GM18508 (cell line): ENCODE results near the gene EZR.

Source experiments
- ATAC-seq: cut with Tn5 transposase; IDR thresholded peaks from one replicate; pipeline ENCODE4 v1.9.1; 2021; ENCODE audit warnings: moderate number of reproducible peaks; ENCODE audit not compliant: insufficient read depth, unreplicated experiment

Gene EZR

DNA sequence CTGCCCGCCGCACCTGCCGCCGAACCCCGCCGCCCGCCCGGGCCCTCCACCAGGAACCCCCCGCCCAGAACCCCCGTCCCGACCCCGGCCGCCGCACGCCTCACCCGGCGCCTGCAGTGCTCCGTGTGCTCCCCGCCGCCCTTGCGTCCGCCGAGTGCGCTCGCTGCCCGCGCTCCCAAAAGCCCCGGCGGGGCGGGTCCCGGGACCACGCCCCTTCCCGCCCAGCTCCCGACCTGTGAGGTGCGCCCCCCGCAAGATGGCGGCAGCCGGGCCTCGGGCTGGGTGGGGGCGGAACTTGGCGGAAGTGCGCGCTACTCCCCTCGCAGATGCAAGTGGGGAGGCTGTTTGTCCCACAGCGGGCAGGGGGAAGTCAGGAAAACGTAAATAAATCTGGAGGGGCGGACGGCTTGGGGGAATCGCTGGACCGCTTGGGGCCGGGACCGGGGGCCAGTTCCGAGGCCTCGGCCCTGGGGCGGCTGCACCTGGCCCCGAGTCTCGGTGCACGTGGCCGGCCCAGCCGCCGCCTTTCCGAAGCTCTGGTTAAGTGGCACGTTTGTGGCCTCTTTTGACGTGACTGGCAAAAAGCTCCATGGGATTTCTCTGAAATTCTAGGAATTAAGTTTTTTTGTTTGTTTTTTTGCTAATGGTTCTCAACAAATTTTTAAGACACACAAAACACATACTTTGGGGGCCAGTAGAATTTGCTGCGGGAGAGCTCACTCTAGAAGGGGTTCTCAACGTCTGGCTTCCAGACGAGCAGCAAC is at the start of gene EZR:
EZR (minus strand) TSS at position 156 of the 764 bp plus-strand sequence. CDS start 1,275 bp downstream, outside the sequence.
- no peak for ATAC-seq

- no peak for ATAC-seq
Measured at GRCh38 chr6:158868122-158868480, 48.9 kb upstream of the EZR start.

DNA sequence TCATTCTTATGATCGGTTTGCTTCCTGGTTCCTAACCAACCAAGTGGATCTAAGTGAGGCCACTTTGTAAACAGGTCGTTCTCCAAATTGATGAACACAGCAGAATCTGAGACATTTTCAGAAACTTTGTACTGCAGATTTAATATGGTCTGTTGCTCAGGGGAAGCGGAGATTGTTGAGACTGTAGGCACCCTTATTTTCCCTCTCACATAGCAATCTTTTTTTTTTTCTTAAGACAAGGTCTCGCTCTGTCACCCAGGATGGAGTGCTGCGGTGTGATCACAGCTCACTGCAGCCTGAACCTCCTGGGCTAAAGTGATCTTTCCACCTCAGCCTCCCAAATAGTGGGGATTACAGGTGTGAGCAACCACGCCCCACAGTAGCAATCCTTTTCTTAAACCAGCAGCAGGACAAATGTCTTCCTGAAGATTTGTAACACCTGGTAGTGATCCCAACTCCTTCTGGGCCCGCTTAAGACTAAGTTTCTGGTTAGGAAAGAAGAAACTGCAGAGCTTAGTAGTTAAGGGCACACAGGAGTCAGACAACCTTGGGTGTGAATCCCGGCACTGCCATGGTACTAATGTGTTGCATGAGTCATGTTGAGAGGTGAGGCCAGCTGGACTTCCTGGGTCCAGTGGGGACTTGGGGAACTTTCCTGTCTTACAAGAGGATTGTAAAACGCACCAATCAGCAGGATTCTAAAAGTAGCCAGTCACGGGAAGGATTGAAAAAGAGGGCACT is 48.4 kb upstream of the EZR start:
- ATAC-seq, result no peak

DNA sequence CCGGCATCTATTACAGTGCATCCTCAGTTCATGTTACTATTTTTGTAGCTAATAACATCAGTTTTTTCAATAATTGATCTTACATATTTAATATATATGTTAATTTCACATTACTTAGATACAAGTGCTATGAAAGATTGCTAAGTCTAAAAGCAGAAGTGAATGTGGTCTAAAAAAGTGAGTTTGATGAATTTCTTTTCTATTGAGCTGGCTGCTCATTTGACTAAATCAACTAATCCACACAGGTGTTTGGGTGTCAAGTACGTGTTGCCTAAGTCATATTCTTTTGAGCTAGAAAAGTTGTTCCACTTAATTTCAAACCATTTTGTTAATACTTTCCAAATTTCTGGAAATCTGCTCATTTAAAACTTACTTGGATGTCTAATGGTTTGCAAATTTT is 46.6 kb upstream of the EZR start:
- no peak for ATAC-seq

GRCh38 chr6:158863646-158864045 is 44.5 kb upstream of the EZR start:
- no peak for ATAC-seq

- no peak for ATAC-seq
Measured at GRCh38 chr6:158861686-158862381, 42.7 kb upstream of the EZR start.

- no peak for ATAC-seq
Measured at GRCh38 chr6:158860279-158860865, 41.2 kb upstream of the EZR start.

GRCh38 chr6:158856261-158856660 is 37.1 kb upstream of the EZR start:
- ATAC-seq, result no peak

DNA sequence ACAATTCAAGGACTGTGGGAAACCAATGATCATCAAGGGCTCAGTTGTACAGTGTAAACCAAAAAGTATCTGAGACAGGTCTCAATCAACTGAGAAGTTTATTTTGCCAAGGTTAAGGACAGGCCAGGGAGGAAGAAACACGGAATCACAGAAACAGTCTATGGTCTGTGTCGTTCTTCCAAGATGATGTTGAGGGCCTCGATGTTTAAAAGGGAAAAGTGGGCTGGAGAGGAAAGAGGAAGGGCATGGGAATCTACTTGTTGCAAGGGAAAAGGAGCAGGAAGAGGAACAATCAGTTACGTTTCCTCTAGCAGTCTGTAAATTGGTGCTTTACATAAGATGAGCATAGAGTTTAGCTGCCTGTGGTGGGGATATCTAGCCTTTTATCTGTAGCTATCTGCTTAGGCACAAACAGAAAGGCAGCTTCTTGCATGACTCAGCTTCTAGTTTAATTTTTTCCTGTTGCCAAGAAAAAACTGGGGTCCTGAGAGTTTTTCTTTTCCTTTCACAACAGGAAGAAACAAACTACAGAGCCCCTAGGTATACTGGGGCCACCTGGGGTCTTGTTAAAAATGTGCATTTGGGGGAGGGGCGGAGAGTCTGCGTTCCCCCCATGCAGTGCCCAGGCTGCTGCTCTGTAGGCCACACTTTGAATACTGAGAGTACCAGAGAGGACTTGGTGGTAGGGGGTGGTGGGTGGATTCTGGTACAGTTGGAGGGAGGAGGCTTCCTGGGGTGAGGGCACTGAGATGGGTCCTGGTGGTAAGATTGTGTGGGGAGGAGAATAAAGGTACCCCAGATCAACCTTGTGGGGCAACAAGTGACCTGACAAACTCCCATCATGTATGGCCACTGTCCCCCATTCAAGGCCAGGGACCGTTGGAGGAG is 35.3 kb upstream of the EZR start:
- no peak for ATAC-seq

DNA sequence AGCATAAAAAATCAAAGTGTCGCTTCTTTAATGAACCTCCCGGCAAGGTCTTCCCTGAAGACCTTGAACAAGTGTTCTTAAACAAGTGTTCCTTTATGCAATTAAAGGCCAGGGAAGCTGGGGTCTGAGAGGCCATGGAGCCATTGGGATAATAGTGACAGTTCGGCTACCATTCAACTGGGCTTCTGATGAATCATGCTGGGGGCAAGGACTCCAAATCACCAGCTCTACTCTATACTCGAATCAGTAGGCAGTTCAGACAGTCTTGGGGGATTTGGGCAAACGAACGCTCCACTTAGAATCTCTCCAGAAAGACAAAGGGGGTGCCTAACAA is 34.7 kb upstream of the EZR start:
- no peak for ATAC-seq

DNA sequence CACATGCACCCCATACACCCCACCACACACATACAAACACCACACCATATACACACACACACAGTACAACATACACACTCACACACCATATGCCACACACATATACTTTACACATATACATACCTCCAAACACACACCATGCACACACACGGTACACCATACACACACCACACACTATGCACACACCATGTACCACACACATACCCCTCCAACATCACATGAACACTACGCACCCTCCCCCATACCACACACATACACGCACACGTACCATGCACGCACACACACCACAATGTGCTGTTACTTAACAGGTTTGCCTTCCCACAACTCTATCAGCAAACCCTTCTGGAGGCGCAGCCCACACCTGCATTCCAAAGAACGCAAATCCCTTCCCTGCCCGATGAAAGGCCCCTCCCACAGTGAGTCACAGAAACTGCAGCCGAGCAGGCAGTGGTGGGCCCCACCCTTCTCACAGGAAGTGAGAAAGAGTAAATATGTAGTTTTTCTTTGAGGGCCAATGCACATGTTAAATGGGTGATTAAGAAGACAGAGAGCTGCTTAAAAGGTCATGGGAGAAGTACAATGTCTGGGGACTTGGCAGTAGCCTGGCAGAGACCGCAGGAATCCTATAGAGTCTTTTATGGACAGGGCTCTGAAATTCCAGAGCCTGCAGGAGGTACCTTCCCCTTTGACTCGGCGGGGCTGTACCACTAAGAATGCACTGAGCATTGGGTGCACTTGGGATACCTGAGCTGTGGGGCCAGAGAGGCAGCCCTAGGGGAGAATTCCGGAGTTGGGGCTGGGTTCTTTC is 34.1 kb upstream of the EZR start:
- peak; percentile 69 for ATAC-seq

GRCh38 chr6:158852312-158853071 is 33.3 kb upstream of the EZR start:
- ATAC-seq, result no peak

DNA sequence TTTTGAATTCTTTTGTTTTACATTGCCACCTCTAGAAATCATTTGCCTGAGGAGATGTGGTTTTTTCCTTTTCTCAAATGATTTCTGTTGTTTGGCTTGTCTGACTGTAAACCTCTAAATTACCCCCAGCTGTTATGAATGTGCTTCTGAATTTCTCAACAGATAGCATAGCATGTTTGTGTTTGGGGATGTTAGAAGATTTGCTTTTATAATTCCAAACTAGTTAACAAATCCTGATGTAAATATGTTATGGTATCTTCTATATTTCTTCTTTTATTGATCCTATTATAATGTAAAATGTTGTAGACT is 31.6 kb upstream of the EZR start:
- ATAC-seq, result no peak

- no peak for ATAC-seq
Measured at GRCh38 chr6:158849899-158850806, 31.0 kb upstream of the EZR start.

- no peak for ATAC-seq
Measured at GRCh38 chr6:158848490-158848895, 29.3 kb upstream of the EZR start.

- no peak for ATAC-seq
Measured at GRCh38 chr6:158847786-158848185, 28.6 kb upstream of the EZR start.

DNA sequence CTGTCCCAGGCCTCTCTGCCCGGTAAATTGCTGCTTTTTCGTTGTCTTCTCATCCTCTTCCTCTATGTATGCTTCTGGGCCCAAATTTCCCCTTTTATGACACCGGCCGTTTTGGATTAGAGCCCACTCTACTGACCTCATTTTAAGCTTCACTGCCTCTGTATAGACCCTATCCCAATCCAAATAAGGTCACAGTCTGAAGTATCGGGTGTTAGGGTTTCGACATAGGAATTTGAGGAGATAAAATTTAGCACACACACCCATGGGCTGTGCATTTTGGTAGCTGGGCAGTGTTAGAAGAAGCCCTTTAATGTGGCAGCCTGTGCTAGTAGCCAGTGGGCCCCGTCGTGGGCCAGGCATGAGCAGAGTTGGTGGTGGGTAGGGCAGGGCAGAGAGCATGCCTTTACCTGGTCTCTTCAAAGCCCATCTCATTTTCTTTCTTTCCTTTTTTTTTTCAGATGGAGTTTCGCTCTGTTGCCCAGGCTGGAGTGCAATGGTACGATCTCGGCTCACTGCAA is 27.9 kb upstream of the EZR start:
- ATAC-seq, result no peak
